SK-N-SH (cell line): ENCODE results near the gene PTPRA. TPM values are rescaled to one million over a fixed set of nuclear protein-coding genes. Genes with fewer than 3 reads are reported as not detected.

Experiments
- CTCF ChIA-PET: fragments of 300-600, 350-600 bp; formaldehyde crosslinking; extraction: SDS; loops from one replicate; lab custom pipeline; 2021; lab: Yijun Ruan, JAX
- POLR2A ChIA-PET: fragments of 350-600 bp; sonication (Branson Sonifier 250); formaldehyde crosslinking; extraction: SDS; loops from one replicate; lab custom pipeline; 2020; ENCODE audit warnings: antibody characterized with exemption, inconsistent platforms; lab: Yijun Ruan, JAX
- DNase-seq: peaks from one replicate; pipeline ENCODE4 v3.0.0; 2012
- H2AFZ ChIP-seq: fragments of 200-600 bp; sonication (generic); 2 replicates; pipeline ENCODE4 v1.8.1; 2016; ENCODE audit warnings: antibody characterized with exemption, mild to moderate bottlenecking, low read depth
- H3F3A ChIP-seq: fragments of 200-600 bp; sonication (generic); replicated peaks from 2 replicates; pipeline ENCODE3; 2016; ENCODE audit warnings: antibody characterized with exemption, mild to moderate bottlenecking; ENCODE audit not compliant: insufficient read depth
- H3K27ac ChIP-seq, 2 experiments: fragments of 200-500 bp in 1 of 2; fragments of 200-600 bp in 1 of 2; sonication (Bioruptor generic) in 1 of 2; sonication (generic), shearing (Covaris generic) in 1 of 2; 2 replicates each; pipeline versions ENCODE4 v1.5.1 to v1.6.1; 2014 to 2016; ENCODE audit warnings: low read depth in 2 of 2, inconsistent platforms in 1 of 2, low read length in 1 of 2, mild to moderate bottlenecking in 1 of 2, mixed read lengths in 1 of 2
- H3K27me3 ChIP-seq: fragments of 200-600 bp; sonication (generic), shearing (Covaris generic); 2 replicates; pipeline ENCODE4 v1.6.1; 2016; ENCODE audit warnings: mixed run types; ENCODE audit not compliant: insufficient read depth
- H3K36me3 ChIP-seq, 2 experiments: fragments of 200-500 bp in 1 of 2; fragments of 200-600 bp in 1 of 2; sonication (Bioruptor generic) in 1 of 2; sonication (generic) in 1 of 2; replicated peaks in 1 of 2; 2 replicates each; pipeline versions ENCODE3 to v1.5.1; 2014 to 2016; ENCODE audit warnings: low read length in 1 of 2, mild to moderate bottlenecking in 1 of 2; ENCODE audit not compliant: insufficient read depth in 2 of 2, control insufficient read depth in 1 of 2
- H3K4me1 ChIP-seq, 2 experiments: fragments of 200-500 bp in 1 of 2; fragments of 200-600 bp in 1 of 2; sonication (Bioruptor generic) in 1 of 2; sonication (generic), shearing (Covaris generic) in 1 of 2; 2 replicates each; pipeline versions ENCODE4 v1.5.1 to v1.6.1; 2014 to 2016; ENCODE audit warnings: low read depth in 1 of 2, low read length in 1 of 2, mixed run types in 1 of 2; ENCODE audit not compliant: insufficient read depth in 2 of 2, control insufficient read depth in 1 of 2
- H3K4me2 ChIP-seq: fragments of 200-600 bp; sonication (generic), shearing (Covaris generic); 2 replicates; pipeline ENCODE4 v1.6.1; 2017; ENCODE audit warnings: mixed run types
- H3K4me3 ChIP-seq, 2 experiments: fragments of 200-500 bp in 1 of 2; fragments of 200-600 bp in 1 of 2; sonication (Bioruptor generic) in 1 of 2; sonication (generic), shearing (Covaris generic) in 1 of 2; 2 replicates each; pipeline versions ENCODE4 v1.5.1 to v1.8.1; 2014 to 2016; ENCODE audit warnings: low read depth in 2 of 2, inconsistent platforms in 1 of 2, low read length in 1 of 2, mild to moderate bottlenecking in 1 of 2, mixed read lengths in 1 of 2, moderate library complexity in 1 of 2
- H3K79me2 ChIP-seq: fragments of 200-600 bp; sonication (generic); 2 replicates; pipeline ENCODE4 v1.8.1; 2017; ENCODE audit warnings: mild to moderate bottlenecking; ENCODE audit not compliant: insufficient read depth
- H3K9ac ChIP-seq: fragments of 200-600 bp; sonication (generic); 2 replicates; pipeline ENCODE4 v1.6.1; 2017; ENCODE audit warnings: mixed run types
- H3K9me2 ChIP-seq: fragments of 200-600 bp; sonication (generic); 2 replicates; pipeline ENCODE4 v1.6.1; 2017; ENCODE audit warnings: mixed run types
- H3K9me3 ChIP-seq: fragments of 200-600 bp; sonication (generic); 2 replicates; pipeline ENCODE4 v1.6.1; 2017; ENCODE audit warnings: mixed run types, mild to moderate bottlenecking, moderate library complexity
- H4K20me1 ChIP-seq: fragments of 200-600 bp; sonication (generic); 2 replicates; pipeline ENCODE4 v1.6.1; 2017; ENCODE audit warnings: mild to moderate bottlenecking, mixed run types; ENCODE audit not compliant: insufficient read depth
- CHD2 ChIP-seq: fragments of 150-350 bp; IDR thresholded peaks from 2 replicates; pipeline ENCODE4 v1.6.1; 2018; ENCODE audit warnings: low read length; ENCODE audit not compliant: partially characterized antibody
- ELF1 ChIP-seq: IDR thresholded peaks from 2 replicates; pipeline ENCODE4 v1.4.0; 2012
- FOSL2 ChIP-seq: IDR thresholded peaks from 2 replicates; pipeline ENCODE4 v1.4.0; 2012; ENCODE audit warnings: low read depth, mild to moderate bottlenecking, moderate library complexity, borderline replicate concordance
- IRF3 ChIP-seq: fragments of 150-350 bp; IDR thresholded peaks from 2 replicates; pipeline ENCODE4 v1.6.1; 2016; ENCODE audit warnings: mild to moderate bottlenecking, low read depth, low read length
- MAX ChIP-seq: IDR thresholded peaks from 2 replicates; pipeline ENCODE4 v1.4.0; 2012; ENCODE audit warnings: low read depth
- MEF2A ChIP-seq: IDR thresholded peaks from 2 replicates; pipeline ENCODE4 v1.4.0; 2012; ENCODE audit warnings: low read depth, borderline replicate concordance
- NFIC ChIP-seq: IDR thresholded peaks from 2 replicates; pipeline ENCODE4 v1.4.0; 2012; ENCODE audit warnings: borderline replicate concordance
- NRF1 ChIP-seq: IDR thresholded peaks from 2 replicates; pipeline ENCODE4 v1.6.1; 2012; ENCODE audit warnings: low read depth, mild to moderate bottlenecking, low read length
- PBX3 ChIP-seq: IDR thresholded peaks from 2 replicates; pipeline ENCODE4; 2012
- RAD21 ChIP-seq: IDR thresholded peaks from 2 replicates; pipeline ENCODE4 v1.6.1; 2012; ENCODE audit warnings: mild to moderate bottlenecking, low read length
- RCOR1 ChIP-seq: fragments of 150-350 bp; IDR thresholded peaks from 2 replicates; pipeline ENCODE4 v1.6.1; 2017; ENCODE audit warnings: antibody characterized with exemption, low read length
- REST ChIP-seq: IDR thresholded peaks from 2 replicates; pipeline ENCODE4 v1.6.1; 2012; ENCODE audit warnings: mild to moderate bottlenecking, low read depth, low read length, moderate library complexity
- RXRA ChIP-seq: IDR thresholded peaks from 2 replicates; pipeline ENCODE4 v1.4.0; 2012; ENCODE audit warnings: low read depth, mild to moderate bottlenecking, borderline replicate concordance
- ZBTB33 ChIP-seq: IDR thresholded peaks from 2 replicates; pipeline ENCODE4 v1.4.0; 2012; ENCODE audit warnings: low read depth, borderline replicate concordance
- WGBS: methylation state at CpG from one replicate; pipeline ENCODE4 v1.1.6; 2017; ENCODE audit warnings: low lambda C conversion rate; 5-methylcytosine and 5-hydroxymethylcytosine counted together
- polyA plus RNA-seq, 3 experiments: library from polyadenylated mRNA; depleted of rRNA; stranded (reverse); fragments of >200 nt; gene quantifications; 2 replicates each; pipeline ENCODE4 v1.2.3, GENCODE V29; 2012

The PTPRA gene
- polyA plus RNA-seq, 1 of the 3 experiments (the other 2 are of a cell fraction): 47.6 TPM

GRCh38 chr20:2956480-2956879 lies 83.2 kb downstream of the PTPRA start:
- POLR2A ChIA-PET: no interaction called here
- Histone ChIP-seq H3K9ac (no peak overlapping the region), H3F3A (peaks cover 6% of the 10 kb centered on the region), H3K36me3 (peaks cover 0 to 19% of the 10 kb centered on the region in 2 experiments), H3K9me2 (no peaks in the 10 kb centered on the region), H4K20me1 (no peaks in the 10 kb centered on the region)
- no peak for TF ChIP-seq FOSL2
- no peak for TF ChIP-seq NFIC
- no peak for TF ChIP-seq IRF3
- TF ChIP-seq REST: no peak
- no peak for TF ChIP-seq NRF1
- TF ChIP-seq ELF1: no peak
- TF ChIP-seq, all 33 proteins: peak for 0
- H3K4me2 ChIP-seq: no peak overlapping the region
- CTCF ChIA-PET: interaction anchor here (0.7 kb wide), 1 partner anchor 20 kb away, joined by 3 read pairs; no protein-coding TSS in a partner anchor
- H3K4me3 ChIP-seq: no peak overlapping the region
- H3K27ac ChIP-seq: no peak overlapping the region
- DNase-seq: no peak
- H3K79me2 ChIP-seq: peaks cover 13% of the 10 kb centered on the region; the same call in 1 of the 2 replicates
- H3K27me3 ChIP-seq: no peaks in the 10 kb centered on the region
- H3K4me1 ChIP-seq: no peaks in the 10 kb centered on the region
- no peaks in the 10 kb centered on the region; the same call in 1 of the 2 replicates for H3K9me3 ChIP-seq
- no peak overlapping the region for H2AFZ ChIP-seq
- WGBS: 96% methylated on average over 2 of the region's 2 CpGs

GRCh38 chr20:2967841-2968240 lies 94.6 kb downstream of the PTPRA start:
- CTCF ChIA-PET: no interaction called here
- Histone ChIP-seq H3K4me3 (no peak overlapping the region), H3K4me1 (no peaks in the 10 kb centered on the region), H3K9me2 (no peaks in the 10 kb centered on the region), H3K4me2 (no peak overlapping the region), H4K20me1 (no peaks in the 10 kb centered on the region), H3K27me3 (no peaks in the 10 kb centered on the region), H3K79me2 (no peaks in the 10 kb centered on the region), H3K9me3 (no peaks in the 10 kb centered on the region), H2AFZ (no peak overlapping the region), H3K36me3 (peaks cover 20 to 23% of the 10 kb centered on the region in 2 experiments), H3F3A (no peaks in the 10 kb centered on the region), H3K27ac (no peak overlapping the region), H3K9ac (no peak overlapping the region)
- DNase-seq: no peak
- POLR2A ChIA-PET: no interaction called here
- WGBS: 92% methylated on average over 3 of the region's 3 CpGs
- TF ChIP-seq RCOR1 (no peak), ELF1 (no peak), ZBTB33 (no peak), MAX (no peak), CHD2 (no peak), RAD21 (no peak), FOSL2 (no peak), RXRA (no peak), REST (no peak), PBX3 (no peak), MEF2A (no peak)
